ENCODE data around the gene HADHB.

DNA sequence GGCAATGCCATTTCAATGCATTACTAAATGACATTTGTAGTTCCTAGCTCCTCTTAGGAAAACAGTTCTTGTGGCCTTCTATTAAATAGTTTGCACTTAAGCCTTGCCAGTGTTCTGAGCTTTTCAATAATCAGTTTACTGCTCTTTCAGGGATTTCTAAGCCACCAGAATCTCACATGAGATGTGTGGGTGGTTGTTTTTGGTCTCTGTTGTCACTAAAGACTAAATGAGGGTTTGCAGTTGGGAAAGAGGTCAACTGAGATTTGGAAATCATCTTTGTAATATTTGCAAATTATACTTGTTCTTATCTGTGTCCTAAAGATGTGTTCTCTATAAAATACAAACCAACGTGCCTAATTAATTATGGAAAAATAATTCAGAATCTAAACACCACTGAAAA lies 45.3 kb downstream of the HADHB start:
- TF ChIP-seq, protein P1, sequence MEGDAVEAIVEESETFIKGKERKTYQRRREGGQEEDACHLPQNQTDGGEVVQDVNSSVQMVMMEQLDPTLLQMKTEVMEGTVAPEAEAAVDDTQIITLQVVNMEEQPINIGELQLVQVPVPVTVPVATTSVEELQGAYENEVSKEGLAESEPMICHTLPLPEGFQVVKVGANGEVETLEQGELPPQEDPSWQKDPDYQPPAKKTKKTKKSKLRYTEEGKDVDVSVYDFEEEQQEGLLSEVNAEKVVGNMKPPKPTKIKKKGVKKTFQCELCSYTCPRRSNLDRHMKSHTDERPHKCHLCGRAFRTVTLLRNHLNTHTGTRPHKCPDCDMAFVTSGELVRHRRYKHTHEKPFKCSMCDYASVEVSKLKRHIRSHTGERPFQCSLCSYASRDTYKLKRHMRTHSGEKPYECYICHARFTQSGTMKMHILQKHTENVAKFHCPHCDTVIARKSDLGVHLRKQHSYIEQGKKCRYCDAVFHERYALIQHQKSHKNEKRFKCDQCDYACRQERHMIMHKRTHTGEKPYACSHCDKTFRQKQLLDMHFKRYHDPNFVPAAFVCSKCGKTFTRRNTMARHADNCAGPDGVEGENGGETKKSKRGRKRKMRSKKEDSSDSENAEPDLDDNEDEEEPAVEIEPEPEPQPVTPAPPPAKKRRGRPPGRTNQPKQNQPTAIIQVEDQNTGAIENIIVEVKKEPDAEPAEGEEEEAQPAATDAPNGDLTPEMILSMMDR (IDR thresholded peaks at IDR 0.05; ENCODE audit: poor library complexity), result no peak
- TF ChIP-seq EZH2 (IDR thresholded peaks at IDR 0.05; ENCODE audit: borderline replicate concordance) (no peak), EZH2phosphoT487 (IDR thresholded peaks at IDR 0.05; ENCODE audit: low read depth, severe bottlenecking, unreplicated experiment) (no peak)
